Effector memory CD4-positive, alpha-beta T cell (primary cell): ENCODE measurements around the gene ITGA6.

ENCODE experiments used
- DNase-seq, 3 donors: peaks; one replicate each; pipeline ENCODE4 v3.0.0-alpha.2; 2020
- H3K27ac ChIP-seq: 2 replicates; pipeline ENCODE4 v1.7.0; 2013; ENCODE audit warnings: mild to moderate bottlenecking, low read length, moderate library complexity; ENCODE audit not compliant: insufficient read depth, poor library complexity, severe bottlenecking
- H3K27me3 ChIP-seq: replicated peaks from 2 replicates; pipeline ENCODE4 v1.7.0; 2013; ENCODE audit warnings: mild to moderate bottlenecking, low read length; ENCODE audit not compliant: insufficient read depth, control insufficient read depth, poor library complexity, severe bottlenecking
- H3K36me3 ChIP-seq: 2 replicates; pipeline ENCODE4 v1.7.0; 2013; ENCODE audit warnings: mild to moderate bottlenecking, low read length, moderate library complexity; ENCODE audit not compliant: control insufficient read depth, insufficient read depth
- H3K4me1 ChIP-seq: 2 replicates; pipeline ENCODE4 v1.7.0; 2013; ENCODE audit warnings: low read length, mild to moderate bottlenecking; ENCODE audit not compliant: control insufficient read depth, insufficient read depth, poor library complexity, severe bottlenecking
- H3K4me3 ChIP-seq: 2 replicates; pipeline ENCODE4 v1.7.0; 2013; ENCODE audit warnings: low read length, low read depth, mild to moderate bottlenecking; ENCODE audit not compliant: insufficient read depth, poor library complexity, severe bottlenecking
- H3K9me3 ChIP-seq: 2 replicates; pipeline ENCODE4 v1.7.0; 2013; ENCODE audit warnings: mild to moderate bottlenecking, low read length, moderate library complexity; ENCODE audit not compliant: control insufficient read depth
- total RNA-seq, 3 donors: gene quantifications; one replicate each; lab custom pipeline; 2026; lab: John Stamatoyannopoulos, UW

ITGA6 gene
- 188 to 218 (median 216) reads per million in 3 donors for total RNA-seq

DNA sequence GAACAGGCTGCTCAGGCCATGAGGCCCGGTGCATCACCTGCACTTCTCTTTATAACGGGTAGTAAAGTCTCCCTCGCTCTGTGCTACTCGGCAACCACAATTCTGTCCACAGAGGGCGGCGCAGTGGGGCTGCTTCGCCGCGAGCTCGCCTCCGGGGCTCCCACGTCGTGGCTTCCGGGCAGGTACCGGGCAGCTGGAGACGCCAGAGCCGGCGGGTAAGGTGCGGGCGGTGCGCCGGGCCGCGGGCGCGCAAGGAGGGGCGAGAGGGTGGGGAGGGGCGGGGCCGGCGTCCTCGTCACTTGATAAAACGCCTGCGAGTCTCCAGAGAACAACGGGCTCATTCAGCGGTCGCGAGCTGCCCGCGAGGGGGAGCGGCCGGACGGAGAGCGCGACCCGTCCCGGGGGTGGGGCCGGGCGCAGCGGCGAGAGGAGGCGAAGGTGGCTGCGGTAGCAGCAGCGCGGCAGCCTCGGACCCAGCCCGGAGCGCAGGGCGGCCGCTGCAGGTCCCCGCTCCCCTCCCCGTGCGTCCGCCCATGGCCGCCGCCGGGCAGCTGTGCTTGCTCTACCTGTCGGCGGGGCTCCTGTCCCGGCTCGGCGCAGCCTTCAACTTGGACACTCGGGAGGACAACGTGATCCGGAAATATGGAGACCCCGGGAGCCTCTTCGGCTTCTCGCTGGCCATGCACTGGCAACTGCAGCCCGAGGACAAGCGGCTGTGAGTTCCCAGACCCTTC lies at the start of gene ITGA6:
Gene ITGA6, plus strand, starts transcription at position 331 of the 734 bp plus-strand sequence.
- peak within 1 kb of the TSS; percentile 81 for H3K4me3 ChIP-seq
- H3K36me3 ChIP-seq = no peaks in the 10 kb centered on the region
- no peaks in the 10 kb centered on the region for H3K9me3 ChIP-seq
- peak within 1 kb of the TSS; percentile 65 for H3K27ac ChIP-seq
- peaks cover 38% of the 10 kb centered on the region for H3K4me1 ChIP-seq
- H3K27me3 ChIP-seq = no peaks in the 10 kb centered on the region
- peak; percentile 73 for DNase-seq

DNA sequence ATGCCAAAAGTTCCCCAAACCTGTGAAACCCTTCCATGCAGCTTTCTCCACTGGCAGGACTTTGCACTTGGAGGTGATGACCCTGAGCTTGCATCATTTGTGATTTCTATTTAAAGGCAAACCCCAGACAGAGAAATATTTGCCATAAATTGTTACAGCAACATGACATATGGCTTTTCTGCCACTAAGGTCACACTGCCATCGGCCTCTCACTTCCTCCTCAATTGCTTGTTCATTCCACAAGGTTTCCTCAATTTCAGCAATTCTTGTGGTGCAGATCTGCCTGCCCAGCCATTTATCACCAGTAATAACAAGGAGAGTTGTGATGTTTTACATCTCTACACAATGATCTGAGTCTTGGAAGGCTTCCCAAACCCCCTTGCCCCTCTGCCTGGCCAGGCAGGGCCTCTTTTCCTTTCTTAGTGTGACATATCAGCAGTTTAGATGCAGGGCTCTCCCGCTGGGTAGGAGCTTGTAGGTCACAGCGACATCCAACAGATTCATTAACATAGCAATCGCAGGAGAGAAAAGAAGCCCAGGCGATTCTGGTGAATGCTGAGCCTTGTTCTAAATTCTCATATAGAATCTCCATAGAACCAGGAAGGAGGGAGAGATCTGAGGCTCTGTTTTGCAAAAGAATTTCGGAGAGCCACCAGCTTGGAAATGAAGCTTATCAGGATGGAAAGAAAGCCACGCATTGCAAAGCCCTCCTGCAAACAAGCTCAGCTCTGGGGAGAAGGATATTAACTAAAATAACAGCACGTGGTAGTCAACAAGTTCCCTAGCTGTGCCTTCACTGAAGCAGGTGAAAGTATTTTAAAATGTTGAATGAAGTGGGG lies 46.7 kb upstream of the ITGA6 start:
- no peak overlapping the region for H3K4me3 ChIP-seq
- no peaks in the 10 kb centered on the region for H3K9me3 ChIP-seq
- H3K4me1 ChIP-seq = no peaks in the 10 kb centered on the region
- DNase-seq = no peak
- no peaks in the 10 kb centered on the region for H3K27me3 ChIP-seq
- H3K27ac ChIP-seq = no peak overlapping the region
- no peaks in the 10 kb centered on the region for H3K36me3 ChIP-seq

DNA sequence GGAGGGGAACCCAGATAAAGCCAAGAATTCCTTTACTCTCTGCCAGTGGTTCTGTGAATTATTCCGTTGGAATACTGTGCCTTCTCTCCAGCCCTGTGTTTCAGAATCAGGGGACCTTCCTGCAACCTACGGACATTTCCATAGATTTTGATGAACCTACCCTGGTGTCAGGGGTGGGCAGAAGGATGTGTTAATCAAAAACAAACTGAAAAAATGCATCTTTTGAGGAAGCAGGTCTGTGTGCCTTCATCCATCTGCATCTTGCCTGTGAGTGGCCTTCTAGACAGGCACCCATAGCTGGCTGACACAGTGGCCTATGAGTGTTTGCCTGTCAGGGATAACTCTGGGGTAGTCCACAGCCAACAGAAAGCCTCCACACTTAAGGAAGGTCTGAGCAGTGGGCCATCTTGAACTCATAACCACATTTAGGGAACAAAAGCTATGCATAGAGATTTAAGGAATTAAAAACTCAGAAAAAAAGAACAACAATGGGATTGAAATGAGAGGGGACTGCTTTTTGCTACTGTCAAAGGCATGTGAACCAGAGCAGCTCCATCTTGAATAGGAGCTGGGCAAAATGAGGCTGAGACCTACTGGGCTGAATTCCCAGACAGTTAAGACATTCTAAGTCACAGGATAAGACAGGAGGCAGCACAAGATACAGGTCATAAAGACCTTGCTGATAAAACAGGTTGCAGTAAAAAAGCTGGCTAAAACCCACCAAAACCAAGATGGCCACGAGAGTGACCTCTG lies 45.9 kb upstream of the ITGA6 start:
- H3K27me3 ChIP-seq = no peaks in the 10 kb centered on the region
- H3K36me3 ChIP-seq = no peaks in the 10 kb centered on the region
- no peak overlapping the region for H3K4me3 ChIP-seq
- no peak for DNase-seq
- H3K9me3 ChIP-seq = no peaks in the 10 kb centered on the region
- H3K4me1 ChIP-seq = no peaks in the 10 kb centered on the region
- H3K27ac ChIP-seq = no peak overlapping the region

DNA sequence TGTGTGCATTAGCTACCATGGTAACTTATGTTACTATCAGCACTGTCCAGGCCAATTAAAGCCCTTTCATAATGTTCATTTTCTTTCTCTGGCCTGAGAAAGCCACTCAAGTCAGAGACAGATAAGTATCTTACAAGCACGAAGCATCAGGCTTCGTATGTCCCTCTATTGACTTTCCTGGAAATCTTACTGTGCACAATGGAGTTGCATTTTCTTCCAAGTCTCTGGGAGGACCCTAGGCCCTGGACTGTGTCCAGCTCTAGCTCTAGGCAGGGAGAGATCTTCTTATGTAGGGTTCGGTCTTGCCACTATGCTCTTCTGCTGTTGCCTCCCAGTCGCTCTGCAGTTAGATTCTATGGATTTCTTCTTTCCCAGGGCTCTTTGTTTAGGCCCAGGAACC lies 40.0 kb upstream of the ITGA6 start:
- DNase-seq = no peak
- no peak overlapping the region for H3K27ac ChIP-seq
- no peaks in the 10 kb centered on the region for H3K36me3 ChIP-seq
- no peaks in the 10 kb centered on the region for H3K9me3 ChIP-seq
- no peaks in the 10 kb centered on the region for H3K27me3 ChIP-seq
- H3K4me3 ChIP-seq = no peak overlapping the region
- no peaks in the 10 kb centered on the region for H3K4me1 ChIP-seq

DNA sequence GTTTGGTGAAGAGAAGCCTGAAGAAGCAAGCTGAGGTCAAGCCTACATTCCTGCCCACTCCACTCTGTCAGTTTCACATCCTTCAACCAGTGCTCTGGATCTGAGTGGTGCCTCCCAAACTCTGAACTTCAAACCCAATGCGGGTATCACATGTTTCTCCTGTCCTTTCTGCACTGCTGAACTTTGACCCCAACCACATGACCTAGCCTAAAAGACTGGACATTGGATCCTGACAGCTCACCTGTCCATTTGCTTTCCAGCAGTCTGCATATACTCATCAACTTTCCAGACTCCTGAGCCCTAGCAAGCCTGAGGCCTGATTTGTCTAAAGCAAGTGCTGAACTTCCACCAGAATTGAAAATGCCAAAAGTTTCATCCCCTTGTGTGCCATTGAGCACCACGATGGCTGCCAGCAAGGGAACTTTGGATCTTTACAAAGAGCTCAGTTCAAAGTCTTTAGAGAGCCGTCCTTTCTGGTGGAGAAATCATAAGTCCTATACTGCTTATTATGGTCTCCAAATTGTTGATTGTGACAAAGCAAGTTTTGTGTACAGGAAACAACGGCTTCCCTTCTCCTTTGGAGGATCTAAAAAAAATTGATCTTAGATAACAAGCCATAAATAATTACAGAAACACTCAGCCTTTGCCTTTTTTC lies 37.6 kb upstream of the ITGA6 start:
- DNase-seq = no peak
- no peaks in the 10 kb centered on the region for H3K4me1 ChIP-seq

DNA sequence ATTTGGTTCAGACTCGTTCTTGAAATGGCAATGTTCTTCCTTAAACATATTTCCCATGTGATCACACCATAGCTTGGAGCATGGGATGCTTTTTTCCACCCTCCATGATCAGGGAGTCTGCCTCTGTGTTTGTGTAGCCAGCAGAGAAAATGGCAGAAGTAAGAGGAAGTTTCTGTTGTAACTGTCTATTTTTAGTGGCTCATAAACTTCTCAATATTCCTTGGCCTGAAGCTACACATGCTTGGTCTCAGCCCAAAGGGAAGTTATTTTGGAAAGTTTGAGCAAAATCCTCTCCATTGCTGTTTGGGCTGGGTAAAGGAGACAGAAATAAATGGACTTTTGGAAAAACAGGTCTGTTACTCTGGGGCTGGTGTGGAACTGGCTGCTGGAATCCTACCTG lies 33.4 kb upstream of the ITGA6 start:
- Histone ChIP-seq H3K27ac (no peak overlapping the region), H3K36me3 (no peaks in the 10 kb centered on the region), H3K9me3 (no peaks in the 10 kb centered on the region), H3K4me1 (no peaks in the 10 kb centered on the region), H3K4me3 (no peak overlapping the region), H3K27me3 (no peaks in the 10 kb centered on the region)
- no peak for DNase-seq

More for the DNA sequence above, 37.6 kb upstream of the ITGA6 start:
- H3K4me3 ChIP-seq = no peak overlapping the region
- H3K9me3 ChIP-seq = no peaks in the 10 kb centered on the region
- H3K27ac ChIP-seq = no peak overlapping the region
- no peaks in the 10 kb centered on the region for H3K36me3 ChIP-seq
- H3K27me3 ChIP-seq = no peaks in the 10 kb centered on the region

DNA sequence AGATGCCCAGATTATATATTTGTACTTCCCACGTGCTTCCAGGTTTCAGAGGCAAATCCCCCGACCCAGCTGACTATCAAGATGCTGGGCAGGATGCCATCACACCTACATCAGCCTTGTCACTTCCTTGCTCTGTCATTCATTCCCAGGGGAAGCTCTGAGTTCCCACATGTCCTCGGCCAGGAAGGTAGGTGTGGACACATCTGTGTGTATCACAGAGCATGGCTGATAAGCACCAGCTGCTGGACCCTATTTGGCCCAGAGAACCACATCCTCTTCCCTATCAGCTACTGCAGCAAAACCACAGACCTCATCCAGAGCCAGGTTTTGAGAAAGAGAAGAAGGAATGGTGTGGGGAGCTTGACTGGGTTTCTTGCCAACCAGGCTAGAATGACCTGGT lies 31.9 kb upstream of the ITGA6 start:
- no peaks in the 10 kb centered on the region for H3K27me3 ChIP-seq
- no peaks in the 10 kb centered on the region for H3K36me3 ChIP-seq
- no peaks in the 10 kb centered on the region for H3K9me3 ChIP-seq
- H3K4me1 ChIP-seq = no peaks in the 10 kb centered on the region
- H3K27ac ChIP-seq = no peak overlapping the region
- no peak for DNase-seq
- H3K4me3 ChIP-seq = no peak overlapping the region

DNA sequence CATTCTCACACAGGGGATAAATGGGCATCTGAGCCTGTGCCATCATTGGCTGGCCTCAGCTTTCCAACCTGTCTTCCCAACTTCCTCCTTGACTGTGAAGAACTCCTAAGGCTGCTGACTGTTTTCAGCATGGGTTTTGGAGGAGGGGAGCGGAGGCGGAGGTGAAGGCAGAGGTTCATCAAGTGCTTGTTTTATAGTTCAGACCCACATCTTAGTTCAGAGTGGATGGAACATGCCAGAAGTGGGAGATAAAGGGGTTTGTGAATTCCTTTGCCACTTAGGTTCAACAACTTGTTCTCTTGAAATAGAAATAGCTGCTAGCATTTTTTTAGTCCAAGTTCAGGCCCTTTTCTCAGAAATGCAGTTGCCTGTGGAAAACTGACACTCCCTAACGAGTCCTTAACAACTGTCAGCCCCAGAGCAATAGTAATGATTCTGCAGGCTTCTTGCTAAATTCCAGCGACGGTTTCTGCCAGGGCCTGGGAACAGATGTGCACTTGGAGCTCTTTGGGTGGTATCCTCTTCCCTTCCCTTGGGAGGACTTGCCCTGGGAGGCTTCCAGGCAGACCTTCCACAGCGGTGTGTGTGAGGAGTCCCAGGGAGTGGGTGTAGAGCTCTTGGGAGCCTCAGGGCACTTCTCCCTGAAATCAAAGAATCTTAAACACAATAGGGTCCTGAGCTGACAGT lies 30.1 kb upstream of the ITGA6 start:
- H3K27me3 ChIP-seq = no peaks in the 10 kb centered on the region
- H3K27ac ChIP-seq = no peak overlapping the region
- H3K36me3 ChIP-seq = no peaks in the 10 kb centered on the region
- no peak for DNase-seq
- H3K4me1 ChIP-seq = no peaks in the 10 kb centered on the region
- H3K9me3 ChIP-seq = no peaks in the 10 kb centered on the region
- no peak overlapping the region for H3K4me3 ChIP-seq

DNA sequence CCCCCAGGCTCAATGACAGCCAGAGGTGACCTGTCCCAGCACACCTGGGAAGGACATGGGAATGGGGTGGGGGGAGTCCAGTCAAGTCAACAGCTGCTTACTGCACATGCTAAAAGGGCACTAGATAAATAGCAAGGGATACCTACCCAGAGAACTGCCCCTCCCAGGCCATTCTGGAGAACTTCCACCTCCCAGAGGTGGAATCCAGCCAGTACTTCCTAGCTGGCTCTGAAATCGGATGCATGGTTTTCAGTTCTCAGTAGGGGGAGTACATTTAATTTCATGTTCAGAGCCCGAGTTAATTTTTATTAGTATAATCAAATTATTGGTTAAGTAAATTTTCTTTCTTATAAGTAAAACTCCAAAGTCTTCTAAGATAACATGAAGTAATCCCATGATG lies 28.9 kb upstream of the ITGA6 start:
- H3K4me3 ChIP-seq = no peak overlapping the region
- H3K36me3 ChIP-seq = no peaks in the 10 kb centered on the region
- no peaks in the 10 kb centered on the region for H3K4me1 ChIP-seq
- no peak for DNase-seq
- no peaks in the 10 kb centered on the region for H3K9me3 ChIP-seq
- H3K27me3 ChIP-seq = no peaks in the 10 kb centered on the region
- H3K27ac ChIP-seq = no peak overlapping the region
